Fibroblast of lung (primary cell): ENCODE results near the gene NRBP1. TPM values are rescaled to one million over a fixed set of nuclear protein-coding genes. Genes with fewer than 3 reads are reported as not detected.

Experiments used
- DNase-seq, 2 donors: peaks; one replicate each; pipeline versions ENCODE4 v3.0.0 to v3.0.0-alpha.2; 2010; ENCODE audit warnings: low read depth in 2 of 2
- H2AFZ ChIP-seq: 2 replicates; pipeline ENCODE4 v1.5.1; 2012; ENCODE audit warnings: low read length, control low read depth, inconsistent platforms
- H3K27ac ChIP-seq: 2 replicates; pipeline ENCODE4 v1.5.1; 2011; ENCODE audit warnings: low read length, control low read depth; ENCODE audit not compliant: insufficient read depth
- H3K27me3 ChIP-seq: 2 replicates; pipeline ENCODE4 v1.5.1; 2011; ENCODE audit warnings: mild to moderate bottlenecking, low read length; ENCODE audit not compliant: control insufficient read depth, insufficient read depth
- H3K36me3 ChIP-seq: 2 replicates; pipeline ENCODE4 v1.5.1; 2011; ENCODE audit warnings: low read length; ENCODE audit not compliant: control insufficient read depth, insufficient read depth
- H3K4me1 ChIP-seq: 2 replicates; pipeline ENCODE4 v1.5.1; 2011; ENCODE audit warnings: low read length; ENCODE audit not compliant: control insufficient read depth, insufficient read depth; ENCODE audit errors: extremely low read depth
- H3K4me2 ChIP-seq: 2 replicates; pipeline ENCODE4 v1.5.1; 2011; ENCODE audit warnings: low read length, control low read depth; ENCODE audit not compliant: insufficient read depth; ENCODE audit errors: extremely low read depth
- H3K4me3 ChIP-seq, 4 experiments: fragments of 200-600 bp in 1 of 4; sonication (generic) in 1 of 4; replicated peaks in 1 of 4; 2 replicates each; pipeline ENCODE4 v1.5.1; 2011 to 2016; ENCODE audit warnings: low read length in 4 of 4, low read depth in 3 of 4, mild to moderate bottlenecking in 3 of 4, control low read depth in 2 of 4, inconsistent platforms in 1 of 4, mixed read lengths in 1 of 4; ENCODE audit not compliant: insufficient read depth in 1 of 4; ENCODE audit errors: control extremely low read depth in 1 of 4
- H3K79me2 ChIP-seq: 2 replicates; pipeline ENCODE4 v1.5.1; 2012; ENCODE audit warnings: mild to moderate bottlenecking, low read length, inconsistent platforms; ENCODE audit not compliant: control insufficient read depth, insufficient read depth
- H3K9ac ChIP-seq: 2 replicates; pipeline ENCODE4 v1.5.1; 2011; ENCODE audit warnings: mild to moderate bottlenecking, low read length, control low read depth; ENCODE audit not compliant: insufficient read depth
- H3K9me3 ChIP-seq: 2 replicates; pipeline ENCODE4 v1.5.1; 2012; ENCODE audit warnings: low read depth, low read length; ENCODE audit not compliant: control insufficient read depth, insufficient read depth
- H4K20me1 ChIP-seq: 2 replicates; pipeline ENCODE4 v1.5.1; 2011; ENCODE audit warnings: low read length; ENCODE audit not compliant: control insufficient read depth, insufficient read depth; ENCODE audit errors: extremely low read depth
- EZH2 ChIP-seq: IDR thresholded peaks from 2 replicates; pipeline ENCODE4 v1.5.1; 2012; ENCODE audit warnings: low read length, control low read depth, mild to moderate bottlenecking; ENCODE audit errors: missing control alignments
- polyA plus RNA-seq, 2 donors: library from polyadenylated mRNA; depleted of rRNA in 1 of 2; stranded (reverse) in 1 of 2; unstranded in 1 of 2; fragments of >200 nt; gene quantifications; 2 replicates each; pipeline ENCODE4 v1.2.1, GENCODE V29; 2011 to 2012; ENCODE audit warnings: missing spikeins in 1 of 2
- total RNA-seq: library from RNA; depleted of rRNA; stranded (reverse); fragments of >200 nt; gene quantifications from 2 replicates; pipeline ENCODE4 v1.2.1, GENCODE V29; 2014
- TF ChIP-seq, protein P1 (sequence below), 2 donors: IDR thresholded peaks in 1 of 2; conservative IDR thresholded peaks in 1 of 2; 1 replicate in 1 of 2; 2 replicates in 1 of 2; pipeline ENCODE4 v1.5.1; 2011 to 2012; ENCODE audit warnings: low read length in 2 of 2, control low read depth in 1 of 2, inconsistent platforms in 1 of 2, low read depth in 1 of 2, mild to moderate bottlenecking in 1 of 2

The NRBP1 gene
- total and polyA plus RNA-seq, 2 donors (not counting 1 experiment from before 2014, with no cell fraction given), result 77.5 to 192 TPM

DNA sequence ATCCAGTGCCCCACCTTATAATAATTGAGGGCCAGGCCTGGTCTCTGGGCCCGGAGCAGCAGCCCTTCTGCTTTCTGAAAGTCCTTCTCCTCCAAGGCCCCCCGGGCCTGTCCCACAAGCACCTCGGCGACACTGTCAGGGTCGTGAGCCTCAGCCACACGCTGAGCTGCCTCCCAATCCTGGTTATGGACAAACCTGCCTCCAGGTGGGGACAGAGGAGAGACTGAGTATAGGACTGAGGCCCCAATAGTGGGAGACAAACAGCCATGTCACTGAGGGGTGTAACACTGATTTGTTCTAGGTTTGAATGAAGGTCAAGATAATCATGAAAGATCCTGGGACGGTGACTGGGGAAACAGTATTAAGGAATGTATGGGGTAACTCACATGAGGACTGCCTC is 25.5 kb downstream of the NRBP1 start:
- no peaks in the 10 kb centered on the region for H3K9me3 ChIP-seq
- TF ChIP-seq, protein P1, sequence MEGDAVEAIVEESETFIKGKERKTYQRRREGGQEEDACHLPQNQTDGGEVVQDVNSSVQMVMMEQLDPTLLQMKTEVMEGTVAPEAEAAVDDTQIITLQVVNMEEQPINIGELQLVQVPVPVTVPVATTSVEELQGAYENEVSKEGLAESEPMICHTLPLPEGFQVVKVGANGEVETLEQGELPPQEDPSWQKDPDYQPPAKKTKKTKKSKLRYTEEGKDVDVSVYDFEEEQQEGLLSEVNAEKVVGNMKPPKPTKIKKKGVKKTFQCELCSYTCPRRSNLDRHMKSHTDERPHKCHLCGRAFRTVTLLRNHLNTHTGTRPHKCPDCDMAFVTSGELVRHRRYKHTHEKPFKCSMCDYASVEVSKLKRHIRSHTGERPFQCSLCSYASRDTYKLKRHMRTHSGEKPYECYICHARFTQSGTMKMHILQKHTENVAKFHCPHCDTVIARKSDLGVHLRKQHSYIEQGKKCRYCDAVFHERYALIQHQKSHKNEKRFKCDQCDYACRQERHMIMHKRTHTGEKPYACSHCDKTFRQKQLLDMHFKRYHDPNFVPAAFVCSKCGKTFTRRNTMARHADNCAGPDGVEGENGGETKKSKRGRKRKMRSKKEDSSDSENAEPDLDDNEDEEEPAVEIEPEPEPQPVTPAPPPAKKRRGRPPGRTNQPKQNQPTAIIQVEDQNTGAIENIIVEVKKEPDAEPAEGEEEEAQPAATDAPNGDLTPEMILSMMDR (conservative IDR thresholded peaks at IDR 0.05 in 1 of 2, IDR thresholded peaks at IDR 0.05 in 1 of 2; ENCODE audit: low read depth in 1 of 2, low read length in 2 of 2), result no peak
- no peak for TF ChIP-seq EZH2
- no peak overlapping the region for H3K4me2 ChIP-seq
- no peak overlapping the region for H3K4me3 ChIP-seq
- no peaks in the 10 kb centered on the region for H3K27me3 ChIP-seq
- H3K9ac ChIP-seq, result no peak overlapping the region
- H3K36me3 ChIP-seq, result peaks cover 11% of the 10 kb centered on the region
- no peak overlapping the region for H3K27ac ChIP-seq
- no peaks in the 10 kb centered on the region for H4K20me1 ChIP-seq
- H2AFZ ChIP-seq, result no peak overlapping the region
- no peaks in the 10 kb centered on the region for H3K4me1 ChIP-seq
- DNase-seq, result no peak
- no peaks in the 10 kb centered on the region for H3K79me2 ChIP-seq

DNA sequence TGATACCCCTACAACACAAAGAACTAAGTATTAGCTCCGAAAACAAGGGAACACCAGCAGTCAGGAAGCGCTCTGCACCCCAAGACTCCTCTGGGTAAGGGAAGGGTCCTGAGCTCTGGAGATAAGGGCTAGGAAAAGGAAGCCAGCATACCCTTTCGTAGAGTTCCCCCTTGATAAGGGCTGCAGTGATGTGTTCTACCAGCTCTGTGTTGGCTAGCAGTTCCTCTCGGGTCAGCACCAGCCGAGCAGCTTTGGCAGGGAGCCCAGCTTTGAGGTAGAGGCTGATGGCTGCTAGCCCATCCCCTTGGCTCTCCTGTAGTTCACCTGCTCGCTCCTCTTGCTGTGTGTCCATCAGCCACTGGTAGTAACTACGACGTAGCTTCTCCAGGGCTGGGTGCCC is 32.7 kb downstream of the NRBP1 start:
- Histone ChIP-seq H4K20me1 (no peaks in the 10 kb centered on the region), H3K9ac (no peak overlapping the region), H3K4me2 (no peak overlapping the region), H3K9me3 (no peaks in the 10 kb centered on the region), H3K4me3 (no peak overlapping the region), H3K27me3 (no peaks in the 10 kb centered on the region), H3K36me3 (peaks cover 4% of the 10 kb centered on the region), H3K4me1 (no peaks in the 10 kb centered on the region), H3K27ac (no peak overlapping the region), H2AFZ (no peak overlapping the region), H3K79me2 (no peaks in the 10 kb centered on the region)
- TF ChIP-seq, protein P1 (conservative IDR thresholded peaks at IDR 0.05 in 1 of 2, IDR thresholded peaks at IDR 0.05 in 1 of 2; ENCODE audit: low read depth in 1 of 2, low read length in 2 of 2), result no peak
- no peak for TF ChIP-seq EZH2
- DNase-seq, result no peak

DNA sequence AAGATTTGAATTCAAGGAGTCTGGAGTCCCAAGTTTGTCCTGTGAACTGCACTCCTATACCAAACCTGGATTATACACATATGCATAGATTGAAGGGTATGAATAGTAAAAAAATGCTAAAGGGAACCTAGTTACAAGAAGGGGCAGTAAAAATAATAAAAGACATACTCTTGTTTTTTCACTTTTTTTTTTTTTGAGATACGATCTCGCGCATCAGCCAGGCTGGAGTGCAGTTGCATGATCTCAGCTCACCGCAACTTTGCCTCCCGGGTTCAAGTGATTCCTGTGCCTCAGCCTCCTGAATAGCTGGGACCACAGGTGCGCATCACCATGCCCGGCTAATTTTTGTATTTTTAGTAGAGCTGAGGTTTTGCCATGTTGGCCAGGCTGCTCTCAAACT is 36.0 kb downstream of the NRBP1 start:
- H2AFZ ChIP-seq, result no peak overlapping the region
- TF ChIP-seq EZH2, result no peak
- TF ChIP-seq, protein P1 (conservative IDR thresholded peaks at IDR 0.05 in 1 of 2, IDR thresholded peaks at IDR 0.05 in 1 of 2; ENCODE audit: low read depth in 1 of 2, low read length in 2 of 2), result no peak
- H3K27me3 ChIP-seq, result no peaks in the 10 kb centered on the region
- no peak overlapping the region for H3K4me2 ChIP-seq
- no peaks in the 10 kb centered on the region for H3K79me2 ChIP-seq
- DNase-seq, result no peak
- no peak overlapping the region for H3K27ac ChIP-seq
- no peaks in the 10 kb centered on the region for H3K9me3 ChIP-seq
- H3K36me3 ChIP-seq, result peaks cover 4% of the 10 kb centered on the region
- no peak overlapping the region for H3K9ac ChIP-seq
- H4K20me1 ChIP-seq, result no peaks in the 10 kb centered on the region
- H3K4me3 ChIP-seq, result no peak overlapping the region
- no peaks in the 10 kb centered on the region for H3K4me1 ChIP-seq
